H1 (cell line): Measurements from ENCODE around the gene ZSCAN10. TPM values are rescaled to one million over a fixed set of nuclear protein-coding genes. Genes with fewer than 3 reads are reported as not detected.
A peak's percentile ranks its signal among the peaks of the same experiment; 100 is the strongest.

Source experiments
- CTCF ChIA-PET: fragments of 300-600 bp; sonication (Branson Sonifier 250); formaldehyde crosslinking; loops from one replicate; lab custom pipeline; 2021; ENCODE audit not compliant: partially characterized antibody; lab: Charles Lee
- POLR2A ChIA-PET: fragments of 300-600 bp; sonication (Branson Sonifier 250); formaldehyde crosslinking; loops from one replicate; lab custom pipeline; 2021; ENCODE audit warnings: inconsistent platforms; ENCODE audit not compliant: partially characterized antibody; lab: Charles Lee
- DNase-seq, 2 experiments: peaks; one replicate each; pipeline versions ENCODE4 v3.0.0 to v3.0.0-alpha.2; 2010 to 2022; ENCODE audit warnings: low spot score in 2 of 2, low read depth in 1 of 2, mixed read lengths in 1 of 2
- FAIRE-seq: peaks from 2 replicates; lab custom pipeline; 2011; peaks lifted over from hg19 to GRCh38; lab: Jason Lieb, UNC
- H2AFZ ChIP-seq: 2 replicates; pipeline ENCODE4 v1.8.1; 2012; ENCODE audit warnings: low read length, inconsistent platforms
- H2AK5ac ChIP-seq: 2 replicates; pipeline ENCODE4 v1.6.1; 2013; ENCODE audit warnings: low read depth, low read length
- H2BK120ac ChIP-seq: replicated peaks from 2 replicates; pipeline ENCODE3; 2013; ENCODE audit warnings: low read depth, low read length, inconsistent platforms
- H2BK12ac ChIP-seq: 2 replicates; pipeline ENCODE4 v1.6.1; 2013; ENCODE audit warnings: low read depth, low read length
- H2BK15ac ChIP-seq: 2 replicates; pipeline ENCODE4 v1.6.1; 2013; ENCODE audit warnings: low read length
- H2BK20ac ChIP-seq: 2 replicates; pipeline ENCODE4 v1.6.1; 2013; ENCODE audit warnings: low read length
- H2BK5ac ChIP-seq: 2 replicates; pipeline ENCODE4 v1.6.1; 2013; ENCODE audit warnings: low read depth, low read length
- H3K14ac ChIP-seq: 2 replicates; pipeline ENCODE4 v1.6.1; 2013; ENCODE audit warnings: inconsistent platforms; ENCODE audit not compliant: insufficient read length
- H3K18ac ChIP-seq: 2 replicates; pipeline ENCODE4 v1.6.1; 2013; ENCODE audit warnings: low read length; ENCODE audit errors: extremely low read depth
- H3K23ac ChIP-seq: 2 replicates; pipeline ENCODE4 v1.6.1; 2013; ENCODE audit warnings: inconsistent platforms; ENCODE audit not compliant: insufficient read length
- H3K23me2 ChIP-seq: 2 replicates; pipeline ENCODE4 v1.6.1; 2013; ENCODE audit warnings: low read depth, low read length
- H3K27ac ChIP-seq: 2 replicates; pipeline ENCODE4 v1.6.1; 2011; ENCODE audit warnings: low read depth, low read length, inconsistent platforms
- H3K27me3 ChIP-seq, 4 experiments: replicated peaks in 1 of 4; 1 replicate in 1 of 4; 2 replicates in 3 of 4; pipeline versions ENCODE4 v1.6.1 to v1.8.1; 2011 to 2013; ENCODE audit warnings: low read length in 3 of 4, mild to moderate bottlenecking in 3 of 4, inconsistent platforms in 2 of 4, mixed read lengths in 2 of 4, moderate library complexity in 1 of 4; ENCODE audit not compliant: control insufficient read depth in 3 of 4, insufficient read depth in 3 of 4; ENCODE audit errors: extremely low read depth in 1 of 4
- H3K36me3 ChIP-seq, 4 experiments: 2 replicates each; pipeline versions ENCODE4 v1.6.1 to v1.8.1; 2011 to 2013; ENCODE audit warnings: mild to moderate bottlenecking in 4 of 4, low read length in 3 of 4, moderate library complexity in 2 of 4, control low read depth in 1 of 4, inconsistent platforms in 1 of 4; ENCODE audit not compliant: insufficient read depth in 4 of 4, control insufficient read depth in 2 of 4
- H3K4ac ChIP-seq: replicated peaks from 2 replicates; pipeline ENCODE3; 2013; ENCODE audit warnings: low read length, low read depth, mixed read lengths, inconsistent platforms; ENCODE audit not compliant: insufficient read length
- H3K4me1 ChIP-seq, 4 experiments: replicated peaks in 1 of 4; 1 replicate in 1 of 4; 2 replicates in 3 of 4; pipeline versions ENCODE4 v1.6.1 to v1.8.1; 2011 to 2013; ENCODE audit warnings: low read length in 3 of 4, inconsistent platforms in 2 of 4, mixed read lengths in 1 of 4; ENCODE audit not compliant: insufficient read depth in 4 of 4, control insufficient read depth in 3 of 4
- H3K4me2 ChIP-seq, 2 experiments: 2 replicates each; pipeline versions ENCODE4 v1.6.1 to v1.8.1; 2011 to 2013; ENCODE audit warnings: low read depth in 2 of 2, low read length in 2 of 2, control low read depth in 1 of 2, inconsistent platforms in 1 of 2, mild to moderate bottlenecking in 1 of 2; ENCODE audit not compliant: insufficient read depth in 1 of 2
- H3K4me3 ChIP-seq, 4 experiments: fragments of 200-600, 300-600 bp in 1 of 4; sonication (generic), shearing (Covaris generic), sonication (Bioruptor Twin) in 1 of 4; 2 replicates each; pipeline versions ENCODE4 v1.5.1 to v1.8.1; 2011 to 2016; ENCODE audit warnings: low read length in 4 of 4, low read depth in 3 of 4, control low read depth in 2 of 4, inconsistent platforms in 2 of 4, mild to moderate bottlenecking in 2 of 4, mixed read lengths in 1 of 4, moderate library complexity in 1 of 4; ENCODE audit not compliant: insufficient read depth in 2 of 4; ENCODE audit errors: extremely low read depth in 1 of 4
- H3K56ac ChIP-seq: replicated peaks from 2 replicates; pipeline ENCODE3; 2013; ENCODE audit warnings: low read depth, mild to moderate bottlenecking, mixed read lengths, low read length, inconsistent platforms; ENCODE audit not compliant: insufficient read length
- H3K79me1 ChIP-seq: 2 replicates; pipeline ENCODE4 v1.6.1; 2013; ENCODE audit warnings: low read depth, low read length, control low read depth
- H3K79me2 ChIP-seq, 2 experiments: 2 replicates each; pipeline versions ENCODE4 v1.6.1 to v1.8.1; 2012 to 2013; ENCODE audit warnings: low read length in 2 of 2, mild to moderate bottlenecking in 2 of 2, inconsistent platforms in 1 of 2; ENCODE audit not compliant: insufficient read depth in 2 of 2, control insufficient read depth in 1 of 2
- H3K9ac ChIP-seq, 4 experiments: replicated peaks in 1 of 4; 1 replicate in 1 of 4; 2 replicates in 3 of 4; pipeline versions ENCODE4 v1.6.1 to v1.8.1; 2011 to 2013; ENCODE audit warnings: low read depth in 3 of 4, low read length in 3 of 4, control low read depth in 2 of 4, mild to moderate bottlenecking in 2 of 4, moderate library complexity in 2 of 4, inconsistent platforms in 1 of 4; ENCODE audit errors: extremely low read depth in 1 of 4
- H3K9me3 ChIP-seq, 2 experiments: 2 replicates each; pipeline versions ENCODE4 v1.6.1 to v1.8.1; 2012 to 2013; ENCODE audit warnings: mild to moderate bottlenecking in 2 of 2, moderate library complexity in 2 of 2, control low read depth in 1 of 2, inconsistent platforms in 1 of 2, low read depth in 1 of 2, low read length in 1 of 2, mixed read lengths in 1 of 2; ENCODE audit not compliant: insufficient read depth in 2 of 2
- H4K20me1 ChIP-seq, 2 experiments: replicated peaks in 1 of 2; 2 replicates each; pipeline versions ENCODE3 to v1.8.1; 2011 to 2013; ENCODE audit warnings: inconsistent platforms in 2 of 2, low read length in 2 of 2, mild to moderate bottlenecking in 1 of 2; ENCODE audit not compliant: insufficient read depth in 2 of 2, control insufficient read depth in 1 of 2
- H4K5ac ChIP-seq: 2 replicates; pipeline ENCODE4 v1.6.1; 2013; ENCODE audit warnings: low read length, low read depth, mixed read lengths, inconsistent platforms; ENCODE audit not compliant: insufficient read length
- H4K8ac ChIP-seq: 2 replicates; pipeline ENCODE4 v1.8.0; 2013; ENCODE audit warnings: mild to moderate bottlenecking, moderate library complexity, low read length, inconsistent platforms; ENCODE audit not compliant: insufficient read depth; ENCODE audit errors: extremely low read depth
- H4K91ac ChIP-seq: replicated peaks from 2 replicates; pipeline ENCODE3; 2013; ENCODE audit warnings: low read length, mixed read lengths, inconsistent platforms; ENCODE audit not compliant: insufficient read length
- CHD2 ChIP-seq: IDR thresholded peaks from 2 replicates; pipeline ENCODE4 v1.6.1; 2012; ENCODE audit warnings: low read length, improper control_type of control experiment
- WGBS, 2 experiments: shearing (Covaris generic) in 1 of 2; methylation state at CpG; one replicate each; pipeline versions ENCODE4 v1.1.6 to v1.1.7; 2013 to 2015; ENCODE audit warnings: low lambda C conversion rate in 2 of 2, mixed read lengths in 2 of 2, inconsistent platforms in 1 of 2, low coverage in 1 of 2, missing lambda C conversion rate in 1 of 2; ENCODE audit not compliant: insufficient replicate concordance in 2 of 2, insufficient coverage in 1 of 2, insufficient read length in 1 of 2; ENCODE audit errors: extremely low coverage in 1 of 2, missing lambda C conversion rate in 1 of 2; 5-methylcytosine and 5-hydroxymethylcytosine counted together
- polyA plus RNA-seq, 7 experiments: library from polyadenylated mRNA; depleted of rRNA in 3 of 7; stranded (reverse) in 5 of 7; unstranded in 2 of 7; fragments of >200 nt in 5 of 7; fragments of 200-250 nt in 2 of 7; gene quantifications; 1 replicate in 5 of 7; 2 replicates in 1 of 7; 4 replicates in 1 of 7; pipeline versions ENCODE4 v1.2.1 to v1.2.3, GENCODE V29; 2011 to 2013; ENCODE audit warnings: missing spikeins in 2 of 7, mixed read lengths in 2 of 7
- total RNA-seq: library from RNA; stranded (reverse); fragmentation: NEBNext Ultra II Directional; extraction: Animal tissue kit (Norgen Biotek cat#: 25700); gene quantifications from 2 replicates; pipeline ENCODE4 v1.2.1, GENCODE V29; 2021
- TF ChIP-seq, protein P1 (sequence below), 3 experiments: IDR thresholded peaks; 1 replicate in 2 of 3; 2 replicates in 1 of 3; pipeline versions ENCODE4 v1.5.1 to v1.6.1; 2011; ENCODE audit warnings: low read length in 3 of 3, mild to moderate bottlenecking in 3 of 3, inconsistent platforms in 2 of 3, low read depth in 1 of 3, moderate library complexity in 1 of 3; ENCODE audit not compliant: insufficient read depth in 1 of 3; ENCODE audit errors: control extremely low read depth in 1 of 3

ZSCAN10 gene
- total and polyA plus RNA-seq, 2 of the 8 experiments (the other 6 are each of a cell fraction or from before 2014, with no cell fraction given) = 209 to 314 TPM

DNA sequence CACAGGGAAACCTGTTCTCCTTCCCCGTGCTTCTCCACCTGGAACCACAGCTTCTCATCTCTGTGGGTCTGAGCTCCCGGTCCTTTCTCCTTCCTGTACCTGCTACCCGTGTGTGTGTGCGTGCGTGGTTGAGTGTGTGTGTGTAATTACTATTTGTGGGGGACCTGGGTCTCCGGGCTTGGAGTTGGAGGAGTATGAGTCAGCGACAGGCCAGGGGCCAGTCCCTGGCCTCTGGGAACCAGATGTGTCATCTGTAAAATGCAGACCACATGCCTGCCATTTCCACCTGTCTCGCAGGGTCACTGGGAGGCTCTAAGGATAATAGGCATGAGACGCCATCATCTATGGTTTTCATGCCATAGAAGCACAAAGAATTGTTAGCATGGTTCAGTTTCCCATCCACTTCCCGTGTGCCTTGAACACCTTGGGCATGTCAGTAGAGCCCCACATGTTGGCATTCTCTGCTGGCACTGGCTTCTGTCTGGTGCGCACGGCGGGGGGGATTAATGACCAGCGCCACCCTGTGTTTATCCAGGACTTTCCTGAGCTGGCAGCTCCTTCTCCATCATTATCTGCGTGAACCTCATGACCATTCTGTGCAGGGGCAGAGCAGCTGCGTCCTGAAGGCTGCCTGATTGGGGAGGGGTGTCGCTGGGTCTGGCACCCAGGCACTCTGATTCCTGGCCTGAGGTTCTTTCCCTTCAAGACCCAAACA is 14.8 kb upstream of the ZSCAN10 start:
- FAIRE-seq = no peak
- no peak overlapping the region; the same call in 1 of the 2 replicates for H2AK5ac ChIP-seq
- peaks cover 0 to 15% (median 12%) of the 10 kb centered on the region in 4 experiments; a peak in 7 of 8 replicates for H3K36me3 ChIP-seq
- H3K4ac ChIP-seq = no peak overlapping the region
- H3K23ac ChIP-seq = no peak overlapping the region
- H3K23me2 ChIP-seq = peaks cover 8% of the 10 kb centered on the region
- H4K5ac ChIP-seq = no peak overlapping the region
- CTCF ChIA-PET = interaction anchor here (0.6 to 36.8 kb wide), 9 partner anchors 8 to 94 kb away, joined by 3 to 619 read pairs (median 19); partner anchors contain the start of genes TNFRSF12A, ZNF213 and ZSCAN10
- no peak for DNase-seq
- H3K14ac ChIP-seq = no peak overlapping the region
- TF ChIP-seq, protein P1, sequence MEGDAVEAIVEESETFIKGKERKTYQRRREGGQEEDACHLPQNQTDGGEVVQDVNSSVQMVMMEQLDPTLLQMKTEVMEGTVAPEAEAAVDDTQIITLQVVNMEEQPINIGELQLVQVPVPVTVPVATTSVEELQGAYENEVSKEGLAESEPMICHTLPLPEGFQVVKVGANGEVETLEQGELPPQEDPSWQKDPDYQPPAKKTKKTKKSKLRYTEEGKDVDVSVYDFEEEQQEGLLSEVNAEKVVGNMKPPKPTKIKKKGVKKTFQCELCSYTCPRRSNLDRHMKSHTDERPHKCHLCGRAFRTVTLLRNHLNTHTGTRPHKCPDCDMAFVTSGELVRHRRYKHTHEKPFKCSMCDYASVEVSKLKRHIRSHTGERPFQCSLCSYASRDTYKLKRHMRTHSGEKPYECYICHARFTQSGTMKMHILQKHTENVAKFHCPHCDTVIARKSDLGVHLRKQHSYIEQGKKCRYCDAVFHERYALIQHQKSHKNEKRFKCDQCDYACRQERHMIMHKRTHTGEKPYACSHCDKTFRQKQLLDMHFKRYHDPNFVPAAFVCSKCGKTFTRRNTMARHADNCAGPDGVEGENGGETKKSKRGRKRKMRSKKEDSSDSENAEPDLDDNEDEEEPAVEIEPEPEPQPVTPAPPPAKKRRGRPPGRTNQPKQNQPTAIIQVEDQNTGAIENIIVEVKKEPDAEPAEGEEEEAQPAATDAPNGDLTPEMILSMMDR (IDR thresholded peaks at IDR 0.05; ENCODE audit: control extremely low read depth in 1 of 3, insufficient read depth in 1 of 3, low read depth in 1 of 3, low read length in 3 of 3) = peak in 1 of 3 experiments; percentile 10; a peak in 2 of 4 replicates
- TF ChIP-seq CHD2 = no peak
- no peak overlapping the region; a peak in 1 of 7 replicates for H3K9ac ChIP-seq
- H2BK15ac ChIP-seq = no peak overlapping the region
- H3K9me3 ChIP-seq = no peaks in the 10 kb centered on the region
- no peak overlapping the region for H2AFZ ChIP-seq
- peak overlapping the region; percentile 79 to 93; a peak in 2 of 4 replicates for H3K4me2 ChIP-seq
- no peak overlapping the region for H3K18ac ChIP-seq
- POLR2A ChIA-PET = interaction anchor here (1.0 to 12.1 kb wide), 6 partner anchors 9 to 27 kb away, joined by 3 to 169 read pairs (median 12); partner anchors contain the start of gene ZSCAN10
- H3K27ac ChIP-seq = no peak overlapping the region
- no peak overlapping the region for H4K91ac ChIP-seq
- no peak overlapping the region for H2BK120ac ChIP-seq
- no peak overlapping the region for H2BK20ac ChIP-seq
- H3K79me2 ChIP-seq = peaks cover 0 to 17% of the 10 kb centered on the region in 2 experiments; a peak in 2 of 4 replicates
- no peak overlapping the region for H2BK12ac ChIP-seq
- no peak overlapping the region for H4K8ac ChIP-seq
- peaks cover 0 to 15% (median 8%) of the 10 kb centered on the region in 4 experiments; a peak in 5 of 7 replicates for H3K4me1 ChIP-seq
- H3K27me3 ChIP-seq = no peaks in the 10 kb centered on the region
- H3K4me3 ChIP-seq = peak overlapping the region in 1 of 4 experiments; percentile 92; a peak in 1 of 8 replicates
- H3K79me1 ChIP-seq = peaks cover 6% of the 10 kb centered on the region; the same call in 1 of the 2 replicates
- H3K56ac ChIP-seq = no peak overlapping the region
- 84% methylated on average over 17 of the region's 17 CpGs; no CpG with 5 or more reads in 1 of the 2 experiments for WGBS, 2 experiments
- no peak overlapping the region for H2BK5ac ChIP-seq
- peaks cover 0 to 6% of the 10 kb centered on the region in 2 experiments for H4K20me1 ChIP-seq
